ENCODE results near the gene SMIM22.

The SMIM22 gene

GRCh38 chr16:4820652-4821051, 25.5 kb downstream of the SMIM22 start:
- H3K4me3 ChIP-seq (replicated peaks; ENCODE audit: low read depth, low read length): no peak overlapping the region
- DNase-seq (ENCODE audit: extremely low read depth, low read depth): no peak
- TF ChIP-seq CTCF (IDR thresholded peaks at IDR 0.05; ENCODE audit: low read depth, low read length, missing control alignments): no peak

GRCh38 chr16:4825196-4825595, 30.0 kb downstream of the SMIM22 start:
- H3K4me3 ChIP-seq (replicated peaks; ENCODE audit: low read depth, low read length): no peak overlapping the region
- no peak for DNase-seq (ENCODE audit: extremely low read depth, low read depth)
- TF ChIP-seq CTCF (IDR thresholded peaks at IDR 0.05; ENCODE audit: low read depth, low read length, missing control alignments): no peak

GRCh38 chr16:4826526-4826925, 31.4 kb downstream of the SMIM22 start:
- no peak overlapping the region for H3K4me3 ChIP-seq (replicated peaks; ENCODE audit: low read depth, low read length)
- no peak for DNase-seq (ENCODE audit: extremely low read depth, low read depth)

GRCh38 chr16:4826980-4827379, 31.8 kb downstream of the SMIM22 start:
- DNase-seq (ENCODE audit: extremely low read depth, low read depth): no peak
- no peak for TF ChIP-seq CTCF (IDR thresholded peaks at IDR 0.05; ENCODE audit: low read depth, low read length, missing control alignments)
- H3K4me3 ChIP-seq (replicated peaks; ENCODE audit: low read depth, low read length): no peak overlapping the region

More at GRCh38 chr16:4826526-4826925, 31.4 kb downstream of the SMIM22 start:
- no peak for TF ChIP-seq CTCF (IDR thresholded peaks at IDR 0.05; ENCODE audit: low read depth, low read length, missing control alignments)

- DNase-seq (ENCODE audit: extremely low read depth, low read depth): no peak
- TF ChIP-seq CTCF (IDR thresholded peaks at IDR 0.05; ENCODE audit: low read depth, low read length, missing control alignments): no peak
- no peak overlapping the region for H3K4me3 ChIP-seq (replicated peaks; ENCODE audit: low read depth, low read length)
These were observed 33.6 kb downstream of the SMIM22 start for GRCh38 chr16:4828567-4829321.

- no peak for DNase-seq (ENCODE audit: extremely low read depth, low read depth)
- TF ChIP-seq CTCF (IDR thresholded peaks at IDR 0.05; ENCODE audit: low read depth, low read length, missing control alignments): no peak
These were observed 35.2 kb downstream of the SMIM22 start for GRCh38 chr16:4830408-4830807.

GRCh38 chr16:4831616-4832015, 36.4 kb downstream of the SMIM22 start:
- TF ChIP-seq CTCF (IDR thresholded peaks at IDR 0.05; ENCODE audit: low read depth, low read length, missing control alignments): no peak
- DNase-seq (ENCODE audit: extremely low read depth, low read depth): no peak
- no peak overlapping the region for H3K4me3 ChIP-seq (replicated peaks; ENCODE audit: low read depth, low read length)

More at GRCh38 chr16:4830408-4830807, 35.2 kb downstream of the SMIM22 start:
- no peak overlapping the region for H3K4me3 ChIP-seq (replicated peaks; ENCODE audit: low read depth, low read length)
